H1 (cell line): ENCODE measurements around the gene LMX1A. TPM values are rescaled to one million over a fixed set of nuclear protein-coding genes. Genes with fewer than 3 reads are reported as not detected.

Source experiments
- CBX5 ChIP-seq: fragments of 300-800, 300-1000 bp; sonication (generic); IDR thresholded peaks from 2 replicates; pipeline ENCODE4 v1.7.1; 2016; ENCODE audit warnings: antibody characterized with exemption, low read length, low read depth
- CEBPB ChIP-seq: IDR thresholded peaks from 2 replicates; pipeline ENCODE4 v1.6.1; 2012; ENCODE audit warnings: low read depth, low read length
- CHD7 ChIP-seq: fragments of 300-600 bp; sonication (generic); IDR thresholded peaks from 2 replicates; pipeline ENCODE4 v1.7.1; 2012; ENCODE audit warnings: low read length, moderate library complexity, mild to moderate bottlenecking, inconsistent platforms; ENCODE audit not compliant: insufficient replicate concordance
- JUND ChIP-seq: IDR thresholded peaks from 2 replicates; pipeline ENCODE4 v1.6.1; 2011; ENCODE audit warnings: mild to moderate bottlenecking, improper control_type of control experiment, low read length
- POLR2A ChIP-seq, 2 experiments: IDR thresholded peaks; 1 replicate in 1 of 2; 2 replicates in 1 of 2; pipeline ENCODE4 v1.6.1; 2011; ENCODE audit warnings: low read depth in 2 of 2, low read length in 2 of 2, mild to moderate bottlenecking in 2 of 2; ENCODE audit errors: control extremely low read depth in 1 of 2
- POLR2AphosphoS5 ChIP-seq: IDR thresholded peaks from 2 replicates; pipeline ENCODE4 v1.6.1; 2011; ENCODE audit warnings: low read depth, low read length
- RBBP5 ChIP-seq: IDR thresholded peaks from 2 replicates; pipeline ENCODE4 v1.7.1; 2012; ENCODE audit warnings: low read depth, mild to moderate bottlenecking, inconsistent platforms, low read length, moderate library complexity, borderline replicate concordance
- RNF2 ChIP-seq: fragments of 200-900, 300-1000 bp; sonication (generic); IDR thresholded peaks from 2 replicates; pipeline ENCODE4 v1.7.1; 2016; ENCODE audit warnings: borderline replicate concordance, low read depth, mild to moderate bottlenecking, antibody characterized with exemption, low read length; ENCODE audit not compliant: poor library complexity, severe bottlenecking; ENCODE audit errors: missing control alignments
- SIN3A ChIP-seq, 2 experiments: IDR thresholded peaks in 1 of 2; conservative IDR thresholded peaks in 1 of 2; 2 replicates each; pipeline ENCODE4 v1.6.1; 2011 to 2012; ENCODE audit warnings: low read length in 2 of 2, improper control_type of control experiment in 1 of 2, low read depth in 1 of 2, mild to moderate bottlenecking in 1 of 2
- SP1 ChIP-seq: IDR thresholded peaks from 2 replicates; pipeline ENCODE4 v1.6.1; 2011; ENCODE audit warnings: low read depth, low read length
- SP4 ChIP-seq: IDR thresholded peaks from 2 replicates; pipeline ENCODE4 v1.6.1; 2012; ENCODE audit warnings: low read length, inconsistent platforms
- polyA plus RNA-seq, 7 experiments: library from polyadenylated mRNA; depleted of rRNA in 3 of 7; stranded (reverse) in 5 of 7; unstranded in 2 of 7; fragments of >200 nt in 5 of 7; fragments of 200-250 nt in 2 of 7; gene quantifications; 1 replicate in 5 of 7; 2 replicates in 1 of 7; 4 replicates in 1 of 7; pipeline versions ENCODE4 v1.2.1 to v1.2.3, GENCODE V29; 2011 to 2013; ENCODE audit warnings: missing spikeins in 2 of 7, mixed read lengths in 2 of 7
- total RNA-seq: library from RNA; stranded (reverse); fragmentation: NEBNext Ultra II Directional; extraction: Animal tissue kit (Norgen Biotek cat#: 25700); gene quantifications from 2 replicates; pipeline ENCODE4 v1.2.1, GENCODE V29; 2021

The LMX1A gene
- total and polyA plus RNA-seq, 2 of the 8 experiments (the other 6 are each of a cell fraction or from before 2014, with no cell fraction given) = not detected

- TF ChIP-seq CHD7 (no peak), CBX5 (no peak), RBBP5 (no peak), CEBPB (no peak), SP1 (no peak), SIN3A (conservative IDR thresholded peaks at IDR 0.05 in 1 of 2, IDR thresholded peaks at IDR 0.05 in 1 of 2; ENCODE audit: low read depth in 1 of 2, low read length in 2 of 2) (no peak), SP4 (no peak), POLR2AphosphoS5 (no peak), JUND (no peak), POLR2A (IDR thresholded peaks at IDR 0.05; ENCODE audit: control extremely low read depth in 1 of 2, low read depth in 2 of 2, low read length in 2 of 2) (no peak), RNF2 (no peak)
Observed at GRCh38 chr1:165212229-165212628, 144.3 kb downstream of the LMX1A start (continued).
